ENCODE data around the gene CCDC146.
"Not testable (repeated sequence)": the region's sequence is repeated elsewhere in the genome, so short reads cannot be mapped to it uniquely, and the experiment has no call there.

The CCDC146 gene

DNA sequence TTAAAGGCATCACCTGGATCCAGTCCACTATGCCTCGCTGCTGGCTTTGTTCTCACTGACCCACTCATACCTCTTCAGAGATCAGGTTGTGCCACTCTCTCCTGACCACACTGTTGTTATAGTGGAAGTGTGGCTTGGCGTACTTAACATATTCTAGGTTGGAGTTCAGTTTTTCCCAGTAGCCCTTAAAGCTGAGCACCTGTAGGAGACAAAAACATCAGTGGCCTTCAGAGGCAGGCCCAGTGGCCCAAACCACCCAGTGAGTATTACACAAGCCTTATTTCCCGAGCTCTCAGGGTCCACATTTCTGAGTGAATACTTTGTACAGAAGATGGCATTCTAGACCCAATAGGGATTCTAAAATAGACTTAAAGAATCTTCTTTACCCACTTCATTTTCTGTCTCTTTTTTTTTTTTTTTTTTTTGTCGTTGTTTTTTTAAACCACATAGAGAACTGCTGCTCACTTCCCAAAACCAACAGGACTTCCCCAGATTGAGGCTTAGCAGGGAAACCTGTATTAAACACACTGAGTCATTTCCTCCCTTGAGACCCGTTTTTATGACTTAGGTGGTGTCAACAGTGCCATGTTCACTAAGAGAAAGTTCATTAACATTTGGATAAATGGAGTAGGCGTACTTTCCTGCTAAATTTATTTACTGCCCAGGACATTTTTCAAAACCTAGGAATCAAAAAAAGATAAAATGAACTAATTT, 207.9 kb downstream of the CCDC146 start:
- no peak for DNase-seq

DNA sequence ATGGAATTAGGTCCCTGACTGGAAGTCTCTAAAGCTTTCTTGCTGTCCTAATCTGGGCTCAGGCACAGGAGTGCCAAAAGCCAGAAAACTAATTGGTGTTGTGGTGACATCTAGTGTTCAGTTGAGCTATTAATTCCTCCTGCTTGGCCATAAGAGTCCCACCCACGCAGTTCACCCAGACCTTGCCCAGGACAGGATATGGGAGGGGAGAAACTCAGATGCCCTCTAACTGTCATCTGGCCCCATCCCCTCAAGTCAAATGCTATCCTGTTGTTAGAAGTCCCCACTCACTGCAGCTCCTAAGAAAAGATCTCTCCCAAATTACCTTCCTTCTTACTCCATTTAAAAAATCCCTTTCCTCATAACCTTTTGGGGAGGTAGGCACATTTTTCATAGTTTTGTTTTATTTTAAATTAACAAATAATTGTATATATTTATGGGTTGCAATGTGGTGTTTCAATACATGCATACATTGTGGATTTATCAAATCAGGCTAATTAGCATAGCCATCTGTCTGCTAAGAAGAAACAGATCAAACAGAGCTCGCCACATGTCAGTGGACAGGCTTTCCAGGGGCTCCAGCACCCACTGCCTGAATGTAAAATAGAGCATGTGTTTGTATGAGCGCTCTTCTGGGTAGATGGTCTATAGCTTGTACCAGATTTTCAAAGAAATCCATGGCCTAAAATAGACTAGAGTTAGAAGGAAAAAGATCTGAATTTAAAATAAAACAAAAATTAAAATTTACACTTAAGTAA, 209.7 kb downstream of the CCDC146 start:
- DNase-seq, result peak; percentile 79

DNA sequence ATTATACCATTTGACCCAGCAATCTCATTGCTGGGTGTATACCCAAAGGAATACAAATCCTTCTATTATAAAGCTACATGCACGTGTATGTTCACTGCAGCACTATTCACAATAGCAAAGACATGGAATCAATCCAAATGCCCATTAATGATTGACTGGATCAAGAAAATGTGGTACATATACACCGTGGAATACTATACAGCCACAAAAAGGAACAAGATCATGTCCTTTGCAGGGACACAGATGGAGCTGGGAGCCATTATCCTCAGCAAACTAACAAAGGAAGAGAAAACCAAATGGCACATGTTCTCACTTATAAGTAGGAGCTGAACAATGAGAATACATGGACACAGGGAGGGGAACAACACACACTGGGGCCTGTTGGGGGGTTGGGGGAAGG, 211.6 kb downstream of the CCDC146 start:
- not testable (repeated sequence) for DNase-seq

DNA sequence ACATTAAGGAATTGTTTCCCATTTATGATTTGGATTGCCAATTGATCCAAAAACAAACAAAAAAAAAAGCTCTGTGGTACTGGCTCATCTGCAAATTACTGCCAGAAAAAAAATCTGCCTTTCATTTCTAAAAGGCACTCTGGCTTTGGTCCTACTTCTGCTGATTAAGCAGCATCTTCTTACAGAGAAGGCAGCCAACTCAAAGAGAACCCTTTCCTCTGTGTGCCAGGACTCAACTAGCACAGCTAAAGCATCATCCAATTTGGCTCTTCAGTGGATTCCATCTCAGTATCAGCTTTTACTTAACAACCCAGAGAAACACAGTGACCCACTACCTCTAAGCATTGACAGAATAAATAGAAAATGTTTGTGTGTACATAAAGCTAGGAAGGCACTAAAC, 213.2 kb downstream of the CCDC146 start:
- no peak for DNase-seq

DNA sequence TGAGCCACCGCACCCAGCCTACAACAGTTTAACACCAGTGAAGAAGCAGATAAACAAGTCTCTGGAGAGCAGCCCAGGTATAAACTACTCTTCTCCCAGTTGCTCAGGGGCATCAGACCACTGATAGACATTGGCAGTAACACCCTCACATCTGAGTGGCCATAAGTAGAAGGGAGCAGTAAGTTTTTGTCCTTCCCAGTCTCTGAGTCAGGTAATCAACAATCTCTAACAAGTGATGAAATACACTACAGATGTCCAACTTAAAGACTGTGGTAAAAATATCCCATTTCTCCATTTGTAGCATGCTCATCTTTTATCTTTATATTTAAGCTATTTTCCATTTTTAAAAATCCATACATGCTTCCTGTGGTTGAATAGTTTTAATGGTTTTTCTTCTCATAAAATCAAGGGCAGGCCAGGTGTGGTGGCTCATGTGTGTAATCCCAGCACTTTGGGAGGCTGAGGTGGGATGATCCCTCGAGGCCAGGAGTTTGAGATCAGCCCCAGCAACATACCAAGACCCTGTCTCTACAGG, 215.1 kb downstream of the CCDC146 start:
- DNase-seq, result no peak

DNA sequence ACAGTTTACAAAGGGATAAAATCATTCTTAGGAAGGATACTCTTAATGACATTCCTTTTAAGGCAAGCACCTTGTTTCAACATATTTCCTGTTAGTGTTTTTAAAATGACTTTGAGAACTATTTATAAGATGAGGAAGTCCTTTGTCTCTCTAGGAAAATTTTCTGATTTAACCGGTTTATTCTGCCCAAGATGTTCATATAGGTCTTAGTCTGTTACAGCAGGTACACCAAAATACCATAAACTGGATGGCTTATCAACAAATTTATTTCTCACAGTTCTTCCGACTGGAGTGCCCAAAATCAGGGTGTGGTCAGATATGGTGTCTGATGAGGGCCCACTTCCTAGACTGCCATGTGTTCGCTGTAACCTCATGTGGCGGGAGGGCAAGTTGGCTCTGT, 215.8 kb downstream of the CCDC146 start:
- DNase-seq, result no peak

DNA sequence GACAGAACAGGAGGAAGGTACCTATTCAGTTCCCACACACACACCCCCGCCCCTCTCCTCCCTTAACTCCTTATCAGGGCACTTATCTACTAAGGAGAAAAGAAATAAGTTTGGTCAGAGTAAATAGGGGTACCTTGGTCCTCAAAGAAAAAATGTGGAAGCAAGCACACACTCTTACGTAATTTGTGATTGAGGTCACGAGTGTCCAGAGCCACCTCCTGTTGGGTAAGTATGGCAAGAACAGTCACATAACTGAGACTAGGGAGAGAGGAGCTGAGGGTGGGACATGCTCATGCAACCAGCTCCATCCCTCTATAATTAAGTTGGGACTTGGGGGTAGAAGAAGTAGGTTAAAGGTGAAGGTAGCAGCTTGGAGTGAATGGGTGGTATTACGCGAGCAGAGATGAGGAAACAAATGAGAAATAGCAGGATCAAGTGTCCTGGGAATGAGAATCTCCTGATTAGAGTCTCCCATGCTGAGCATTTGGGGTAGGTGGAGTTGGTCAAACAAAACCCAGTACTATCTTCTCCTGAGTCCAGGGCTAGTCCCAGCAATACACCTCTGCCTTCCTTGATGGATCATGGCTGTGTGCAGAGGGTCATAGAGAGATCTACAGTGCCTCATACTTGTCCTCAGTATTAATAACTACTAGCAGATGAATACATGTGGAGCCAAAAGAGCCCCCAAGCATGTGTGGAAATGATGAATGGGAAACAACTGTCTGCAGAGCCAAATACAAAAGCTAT, 216.6 kb downstream of the CCDC146 start:
- DNase-seq, result no peak

DNA sequence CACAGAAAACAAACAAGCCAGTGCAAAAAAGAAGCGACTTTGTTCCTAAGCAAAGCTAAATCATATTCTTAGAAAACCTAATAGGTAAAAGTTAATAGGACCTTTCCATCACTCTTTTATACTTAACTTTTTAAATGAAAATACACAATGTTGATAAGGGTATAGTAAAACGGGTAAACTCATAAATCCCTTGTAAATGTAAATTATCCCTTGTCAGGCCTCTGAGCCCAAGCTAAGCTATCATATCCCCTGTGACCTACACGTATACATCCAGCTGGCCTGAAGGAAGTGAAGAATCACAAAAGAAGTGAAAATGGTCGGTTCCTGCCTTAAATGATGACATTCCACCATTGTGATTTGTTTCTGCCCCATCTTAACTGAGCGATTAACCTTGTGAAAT, 217.3 kb downstream of the CCDC146 start:
- DNase-seq, result no peak
